ENCODE results near the gene TYMS.

The TYMS gene

DNA sequence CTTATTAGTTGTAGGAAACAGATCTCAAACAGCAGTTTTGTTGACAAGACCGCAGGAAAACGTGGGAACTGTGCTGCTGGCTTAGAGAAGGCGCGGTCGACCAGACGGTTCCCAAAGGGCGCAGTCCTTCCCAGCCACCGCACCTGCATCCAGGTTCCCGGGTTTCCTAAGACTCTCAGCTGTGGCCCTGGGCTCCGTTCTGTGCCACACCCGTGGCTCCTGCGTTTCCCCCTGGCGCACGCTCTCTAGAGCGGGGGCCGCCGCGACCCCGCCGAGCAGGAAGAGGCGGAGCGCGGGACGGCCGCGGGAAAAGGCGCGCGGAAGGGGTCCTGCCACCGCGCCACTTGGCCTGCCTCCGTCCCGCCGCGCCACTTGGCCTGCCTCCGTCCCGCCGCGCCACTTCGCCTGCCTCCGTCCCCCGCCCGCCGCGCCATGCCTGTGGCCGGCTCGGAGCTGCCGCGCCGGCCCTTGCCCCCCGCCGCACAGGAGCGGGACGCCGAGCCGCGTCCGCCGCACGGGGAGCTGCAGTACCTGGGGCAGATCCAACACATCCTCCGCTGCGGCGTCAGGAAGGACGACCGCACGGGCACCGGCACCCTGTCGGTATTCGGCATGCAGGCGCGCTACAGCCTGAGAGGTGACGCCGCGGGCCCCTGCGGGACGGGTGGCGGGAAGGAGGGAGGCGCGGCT lies at the start of gene TYMS:
TSS of gene TYMS (plus strand) at position 343 of the 690 bp plus-strand sequence. CDS start at position 433, 90 bp downstream.
- peak; percentile 82 for DNase-seq

DNA sequence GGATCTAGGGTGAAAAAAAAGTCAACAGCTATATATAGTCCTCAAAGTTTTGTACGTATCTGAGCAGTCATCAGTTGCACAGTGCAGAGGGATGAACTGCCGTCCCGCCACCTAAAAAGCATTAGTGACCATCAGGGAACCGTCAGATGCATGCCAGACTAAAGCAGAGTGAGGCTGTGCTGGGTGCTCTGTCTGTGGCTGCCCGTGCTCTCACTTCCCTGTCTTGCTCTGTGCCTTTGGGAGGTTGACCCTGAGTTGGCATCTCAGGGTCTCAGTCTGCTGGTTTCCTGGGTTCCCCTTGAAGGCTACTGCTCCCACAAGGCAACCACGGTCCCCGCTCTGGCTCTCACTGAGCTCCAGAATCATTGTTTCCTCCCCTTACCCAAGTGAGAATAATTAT lies 49.5 kb upstream of the TYMS start:
- DNase-seq, result no peak

DNA sequence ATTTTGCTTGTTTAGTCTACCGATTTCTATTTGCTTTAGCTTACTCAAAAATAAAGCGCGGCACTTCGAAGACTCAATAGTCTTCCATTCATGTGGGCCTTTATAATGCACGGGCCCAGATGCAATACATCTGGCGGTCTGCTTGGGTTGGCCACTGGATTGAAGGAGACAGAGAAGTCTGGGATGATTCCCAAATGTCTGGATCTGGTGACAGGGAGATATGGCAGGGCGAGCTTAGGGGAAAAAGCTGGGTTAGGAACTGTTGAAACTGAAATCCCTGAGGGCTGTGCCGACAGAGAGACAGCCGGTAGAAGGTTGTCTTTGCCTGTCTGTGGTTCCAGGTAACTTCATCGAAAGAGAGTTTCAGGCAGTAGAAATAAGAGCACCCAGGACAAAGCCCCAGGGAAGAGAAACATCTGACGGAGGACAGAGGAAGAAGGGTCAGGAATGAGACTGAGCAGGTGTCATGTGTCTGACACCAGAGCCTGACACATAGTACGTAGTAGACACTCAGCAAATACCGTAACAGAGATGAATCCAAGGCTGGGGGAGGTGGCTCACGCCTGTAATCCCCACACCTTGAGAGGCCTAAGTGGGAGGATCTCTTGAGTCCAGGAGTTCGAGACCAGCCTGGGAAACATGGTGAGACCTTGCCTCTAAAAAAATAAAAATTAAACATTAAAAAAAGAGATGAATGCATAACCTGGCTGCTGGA lies 47.1 kb upstream of the TYMS start:
- DNase-seq, result no peak

DNA sequence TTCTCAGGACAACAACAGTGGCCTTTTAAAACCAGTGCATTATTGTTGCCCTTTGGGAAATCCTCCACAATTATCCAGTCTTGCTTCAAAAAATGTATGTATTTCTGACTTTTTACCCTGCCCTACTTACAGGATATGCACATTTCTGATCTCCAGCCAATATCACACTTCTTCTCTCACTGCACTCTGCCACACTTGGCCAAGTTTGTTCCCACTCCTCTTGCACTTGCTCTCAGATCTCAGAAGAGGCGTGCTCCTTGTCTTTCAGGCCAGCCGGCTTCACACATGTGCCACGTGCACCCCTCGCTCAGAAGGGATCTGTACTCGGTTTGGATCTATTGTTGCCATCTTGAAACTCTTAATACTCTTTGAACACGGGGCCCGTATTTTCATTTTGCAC lies 45.3 kb upstream of the TYMS start:
- DNase-seq, result no peak

DNA sequence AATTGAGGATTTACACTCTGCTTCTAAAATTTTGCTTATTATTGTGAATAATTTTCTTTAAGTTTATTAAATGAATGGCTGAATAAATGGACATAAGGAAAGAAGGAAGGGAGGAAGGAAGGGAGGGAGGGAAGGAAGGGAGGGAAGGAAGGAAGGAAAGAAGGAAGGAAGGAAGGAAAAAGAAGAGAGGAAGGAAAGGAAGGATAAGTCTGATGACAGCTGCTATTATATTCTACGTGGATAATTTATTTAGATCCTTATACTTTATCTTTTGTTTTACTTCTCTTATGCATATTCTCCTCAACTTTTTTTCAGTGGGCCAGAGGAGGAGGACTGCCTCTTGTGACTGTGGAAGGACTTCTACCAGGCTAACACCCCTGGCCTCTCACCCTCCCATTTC lies 43.3 kb upstream of the TYMS start:
- no peak for DNase-seq

DNA sequence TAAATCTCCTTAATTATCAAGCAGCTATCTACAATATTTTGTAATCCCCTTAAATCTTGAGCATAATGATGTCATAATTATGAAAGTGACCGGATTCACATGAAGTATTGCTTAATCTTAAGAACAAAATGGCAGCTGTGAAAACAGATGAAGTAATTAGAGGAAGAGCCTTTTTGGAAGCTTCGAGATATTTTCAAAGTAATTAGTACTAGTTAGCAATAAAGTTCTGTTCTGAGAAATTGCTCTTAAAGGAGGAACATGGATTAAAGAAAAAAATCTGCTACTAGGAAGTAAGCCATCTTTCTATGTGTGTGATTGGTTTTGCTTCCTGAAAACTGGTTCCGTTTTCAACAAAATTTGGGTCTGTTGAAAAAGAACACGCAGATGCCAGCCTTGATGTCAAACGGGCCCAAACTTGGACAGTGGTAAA lies 42.3 kb upstream of the TYMS start:
- DNase-seq, result no peak

DNA sequence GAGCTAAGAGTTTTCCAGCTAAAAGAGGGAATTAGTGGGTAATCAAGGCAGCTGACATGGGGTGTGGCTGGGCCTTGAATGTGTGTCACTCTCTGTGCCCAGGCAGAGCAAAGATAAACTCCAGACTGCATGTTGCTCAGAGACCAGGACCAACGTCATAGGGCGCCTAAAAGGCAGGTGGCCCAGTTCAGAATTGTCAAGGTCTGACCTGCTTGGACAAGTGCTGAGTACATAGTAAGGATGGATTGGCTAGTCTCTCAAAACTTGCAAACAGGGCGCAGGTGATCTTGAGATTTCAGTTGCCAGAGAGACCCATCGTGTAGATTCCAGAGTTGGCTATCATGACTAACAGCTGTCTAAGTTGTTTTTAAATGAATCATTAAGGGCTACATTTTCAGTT lies 41.7 kb upstream of the TYMS start:
- no peak for DNase-seq

DNA sequence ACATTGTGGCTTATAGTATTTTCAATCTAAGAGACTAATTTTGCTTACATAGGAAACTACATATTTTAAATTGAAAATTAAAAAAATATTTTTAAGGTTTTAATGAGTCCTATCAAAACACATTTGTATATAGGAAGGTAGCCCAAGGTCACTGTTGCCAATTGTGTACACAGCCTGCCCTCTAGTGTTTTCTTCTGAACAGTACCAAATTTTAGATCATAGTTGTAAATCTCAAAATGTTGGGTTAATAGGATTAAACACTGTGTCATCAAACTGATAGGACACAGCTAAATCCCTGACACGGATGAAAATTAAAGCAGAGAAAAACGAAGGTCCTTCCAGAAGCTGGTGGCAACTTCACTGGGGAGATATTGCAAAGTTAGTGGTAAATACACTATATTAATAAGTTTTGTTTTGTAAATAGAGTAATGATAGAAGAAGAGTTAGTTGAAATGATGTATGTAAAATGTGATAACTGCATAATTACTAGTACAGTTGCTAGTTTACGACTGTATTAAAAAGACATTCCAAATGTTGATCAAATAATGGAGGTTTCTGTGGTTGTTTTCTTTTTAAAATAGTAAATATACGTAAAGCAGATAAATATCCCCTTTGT lies 41.0 kb upstream of the TYMS start:
- peak; percentile 59 for DNase-seq

DNA sequence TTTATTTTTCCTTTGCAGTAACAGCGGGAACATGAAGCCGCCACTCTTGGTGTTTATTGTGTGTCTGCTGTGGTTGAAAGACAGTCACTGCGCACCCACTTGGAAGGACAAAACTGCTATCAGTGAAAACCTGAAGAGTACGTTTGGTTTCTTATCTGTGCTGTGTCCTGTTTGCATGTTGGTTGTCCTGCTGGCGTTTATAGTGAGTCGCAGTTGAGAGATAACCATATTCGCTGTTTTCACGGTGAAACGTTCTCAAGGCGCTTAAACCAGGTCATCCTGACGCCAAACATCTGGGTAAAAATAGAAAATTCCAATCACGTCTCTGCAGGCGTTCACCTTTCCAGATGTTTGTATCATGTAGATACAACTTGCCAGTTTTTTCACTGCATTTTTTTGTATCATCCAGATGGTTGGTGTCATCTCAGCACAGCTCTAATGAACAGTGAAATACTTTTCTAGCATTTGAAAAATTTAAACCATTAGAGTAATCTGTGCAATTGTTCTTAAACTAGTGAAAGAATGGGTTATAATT lies 39.4 kb upstream of the TYMS start:
- DNase-seq, result no peak

DNA sequence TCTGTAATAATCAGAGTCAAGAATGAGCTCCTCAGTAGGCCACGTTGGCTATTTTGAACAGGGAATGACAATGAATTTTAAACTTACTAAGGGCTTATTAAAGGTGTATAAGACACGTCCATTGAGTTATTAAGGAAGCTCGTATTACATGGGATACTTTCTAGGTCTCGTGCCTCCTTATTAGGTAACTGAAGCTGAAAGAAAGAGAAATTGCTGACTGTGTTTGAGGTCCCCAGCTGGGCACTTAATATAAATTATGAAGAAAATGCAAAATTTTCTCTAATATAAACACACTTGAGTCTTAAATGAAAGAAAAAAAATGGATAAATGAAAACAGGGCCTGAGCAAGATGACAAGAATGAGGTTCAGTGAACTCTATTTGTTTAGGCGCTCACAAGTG lies 38.8 kb upstream of the TYMS start:
- no peak for DNase-seq

DNA sequence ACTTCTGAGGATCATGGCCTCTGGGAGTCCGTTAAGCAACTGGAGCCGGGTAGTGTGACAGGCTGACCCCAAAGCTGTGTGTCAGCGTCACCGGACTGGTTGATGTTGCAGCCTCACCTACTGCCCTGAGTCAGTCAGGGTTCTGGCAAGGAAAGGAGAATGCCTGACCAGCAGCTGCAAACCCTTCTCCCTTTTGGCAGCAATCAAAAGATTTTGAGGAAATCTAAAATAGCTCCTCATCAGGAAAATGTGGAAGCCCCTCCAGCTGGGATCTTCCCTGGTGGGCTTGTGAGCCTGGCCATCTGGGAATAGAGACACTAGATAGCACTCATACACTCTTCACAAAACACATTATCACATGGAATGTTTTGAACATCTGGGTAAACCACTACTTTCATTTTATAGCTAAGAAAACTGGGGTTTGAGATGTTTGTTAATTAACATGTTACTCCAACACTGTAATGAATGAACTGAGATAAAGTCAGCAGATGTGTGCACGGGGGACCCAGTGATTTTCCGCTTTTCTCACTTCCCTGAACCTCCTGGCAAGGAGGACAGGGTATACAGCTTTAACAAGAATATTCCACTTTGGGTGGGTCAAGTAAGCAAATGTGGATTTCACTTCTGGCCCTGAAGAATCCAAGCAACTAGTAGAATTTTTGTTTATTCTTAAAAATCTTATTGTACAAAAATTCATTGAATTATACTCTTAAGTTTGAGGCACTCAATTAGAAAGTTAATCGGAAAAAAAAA lies 36.0 kb upstream of the TYMS start:
- DNase-seq, result no peak

DNA sequence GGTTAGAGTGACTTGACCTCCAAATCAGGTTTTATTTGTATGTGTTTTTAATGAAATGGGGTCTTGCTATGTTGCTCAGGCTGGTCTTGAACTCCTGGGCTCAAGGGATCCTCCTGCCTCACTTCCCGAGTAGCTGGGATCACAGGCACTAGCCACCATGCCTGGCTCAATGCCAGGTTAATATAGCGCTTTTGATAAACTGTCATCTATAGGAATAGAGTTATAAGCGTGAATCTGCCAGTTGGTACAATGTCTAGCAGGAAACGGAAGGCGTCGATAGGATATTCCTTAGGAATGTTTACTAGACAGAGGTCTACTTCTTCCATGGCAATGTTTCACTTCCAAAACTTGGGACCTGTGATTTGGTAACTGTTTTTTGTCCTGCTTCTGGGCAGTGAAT lies 35.2 kb upstream of the TYMS start:
- DNase-seq, result no peak

DNA sequence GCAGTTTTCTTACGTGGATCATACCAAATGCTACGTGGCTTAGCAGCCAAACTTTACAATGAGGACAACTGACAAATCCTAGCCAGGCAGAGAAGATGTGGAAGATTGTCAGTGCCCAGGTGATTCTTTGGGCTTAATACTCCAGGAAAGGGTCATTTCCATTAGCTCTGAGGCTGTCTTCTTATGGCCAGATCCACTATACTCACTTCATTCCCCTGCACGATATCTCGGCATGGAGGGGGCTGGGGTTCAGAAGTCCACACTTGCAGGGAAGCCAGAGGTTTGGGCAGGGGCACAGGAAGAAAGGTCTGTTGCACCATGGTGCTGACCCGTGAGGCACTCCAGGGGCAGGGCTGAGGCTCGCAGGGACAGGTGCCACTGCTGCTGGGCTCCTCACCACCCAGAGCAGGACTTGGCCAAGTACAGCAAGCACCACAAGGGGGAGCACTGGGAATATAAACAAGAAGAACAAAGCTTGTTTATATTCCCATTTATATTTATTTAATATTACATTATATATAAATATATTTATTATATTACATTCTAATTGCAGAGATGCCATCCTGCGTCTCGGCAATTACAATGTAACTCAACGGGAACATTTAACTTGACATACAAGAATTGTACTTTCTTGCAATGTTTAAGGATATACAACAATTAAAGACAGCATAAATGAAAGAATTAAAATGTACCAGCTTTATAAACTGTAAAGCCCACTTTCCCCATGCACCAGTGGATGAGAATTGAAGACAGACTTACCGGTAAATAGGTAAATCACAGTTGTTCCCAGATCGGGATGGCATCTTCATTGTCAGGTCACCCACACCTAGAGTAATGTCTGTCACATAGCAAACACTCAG lies 33.5 kb upstream of the TYMS start:
- DNase-seq, result peak; percentile 29

DNA sequence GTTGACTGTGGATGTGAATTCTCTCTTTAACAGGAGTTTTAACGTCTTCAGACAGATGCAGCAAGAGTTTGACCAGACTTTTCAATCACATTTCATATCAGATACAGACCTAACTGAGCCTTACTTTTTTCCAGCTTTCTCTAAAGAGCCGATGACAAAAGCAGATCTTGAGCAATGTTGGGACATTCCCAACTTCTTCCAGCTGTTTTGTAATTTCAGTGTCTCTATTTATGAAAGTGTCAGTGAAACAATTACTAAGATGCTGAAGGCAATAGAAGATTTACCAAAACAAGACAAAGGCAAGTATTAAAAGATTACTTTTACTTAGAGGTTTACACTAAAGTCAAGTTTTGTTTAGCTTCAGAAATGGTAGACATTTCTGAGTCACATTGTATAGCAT lies 30.2 kb upstream of the TYMS start:
- no peak for DNase-seq

DNA sequence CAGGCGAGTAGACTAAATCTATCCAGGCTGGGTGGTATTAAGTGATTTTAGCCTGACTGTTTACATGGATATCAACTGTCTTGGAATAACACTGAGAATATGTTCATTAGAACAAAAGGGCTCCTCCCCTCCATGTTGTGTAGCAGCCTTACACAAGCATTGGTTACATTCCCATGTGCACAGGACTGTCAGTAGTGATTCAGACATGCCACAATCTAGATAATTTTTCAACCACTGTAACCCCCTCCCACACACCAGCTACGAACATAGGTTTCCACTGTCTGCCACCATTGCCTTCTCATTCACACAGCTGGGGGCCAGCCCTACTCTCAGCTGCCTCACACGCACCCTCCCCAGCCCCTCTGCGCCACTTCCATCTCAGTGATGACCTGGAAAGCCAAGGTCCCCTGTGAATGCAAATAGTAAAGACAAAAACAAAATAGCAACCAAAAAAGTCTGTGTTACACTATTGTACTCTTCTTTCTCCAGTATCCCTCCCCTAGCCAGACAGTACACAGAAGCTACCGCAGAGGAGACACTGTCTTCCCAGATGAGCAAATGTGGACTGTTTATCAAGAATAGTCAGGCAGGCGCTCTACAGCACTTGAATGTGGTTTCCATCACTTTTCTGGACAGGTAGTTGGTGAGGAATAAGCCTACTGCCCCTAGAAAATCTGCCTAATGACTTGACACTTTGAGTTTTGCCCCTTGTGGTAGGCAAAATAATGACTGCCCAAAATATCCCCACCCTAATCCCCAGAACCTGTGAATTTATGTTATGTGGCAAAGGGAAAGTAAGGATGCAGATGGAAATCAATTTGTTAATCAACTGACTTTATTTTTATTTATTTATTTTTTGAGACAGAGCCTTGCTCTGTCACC lies 27.9 kb upstream of the TYMS start:
- DNase-seq, result no peak

DNA sequence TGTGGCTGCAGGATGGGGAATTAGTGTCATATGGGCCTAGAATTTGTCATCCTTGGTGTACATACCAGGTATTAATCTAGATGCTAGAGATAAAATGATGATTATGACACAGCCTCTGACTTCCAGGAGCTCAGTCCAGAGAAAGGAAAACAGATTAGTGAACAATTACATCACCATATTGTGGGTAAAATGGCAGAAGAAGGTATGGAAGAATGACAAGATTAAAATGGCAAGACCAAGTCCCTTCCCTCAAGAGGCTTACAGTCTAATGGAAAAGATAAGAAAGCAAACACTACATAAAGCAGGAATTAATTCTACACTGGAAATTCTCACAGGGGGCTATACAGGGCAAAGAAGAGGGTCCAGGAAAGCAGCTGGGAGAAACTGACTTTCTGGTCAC lies 25.9 kb upstream of the TYMS start:
- DNase-seq, result no peak

DNA sequence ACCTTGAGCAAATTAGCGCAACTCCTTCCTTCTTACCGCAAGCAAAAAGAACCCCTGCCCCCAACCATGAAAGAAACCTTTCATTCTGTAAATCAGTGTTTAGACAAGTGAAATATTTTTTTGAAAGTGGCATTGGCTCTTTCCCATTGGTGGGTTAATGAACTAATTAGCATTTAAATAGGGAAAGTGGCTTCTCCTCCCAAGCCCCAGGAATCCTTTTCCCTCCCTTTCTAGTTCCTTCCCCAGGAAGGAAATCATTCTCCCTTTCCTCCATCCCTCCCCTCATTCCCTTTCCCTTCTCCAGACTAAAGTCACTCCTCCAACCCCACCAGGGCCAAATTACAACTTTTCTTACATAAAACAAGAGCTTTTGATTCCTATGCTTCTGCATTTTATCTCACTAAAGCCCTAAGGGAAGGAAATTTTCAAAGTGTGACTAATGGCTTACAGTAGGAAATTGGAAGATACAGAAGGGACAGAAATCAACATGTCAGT lies 22.9 kb upstream of the TYMS start:
- DNase-seq, result no peak

DNA sequence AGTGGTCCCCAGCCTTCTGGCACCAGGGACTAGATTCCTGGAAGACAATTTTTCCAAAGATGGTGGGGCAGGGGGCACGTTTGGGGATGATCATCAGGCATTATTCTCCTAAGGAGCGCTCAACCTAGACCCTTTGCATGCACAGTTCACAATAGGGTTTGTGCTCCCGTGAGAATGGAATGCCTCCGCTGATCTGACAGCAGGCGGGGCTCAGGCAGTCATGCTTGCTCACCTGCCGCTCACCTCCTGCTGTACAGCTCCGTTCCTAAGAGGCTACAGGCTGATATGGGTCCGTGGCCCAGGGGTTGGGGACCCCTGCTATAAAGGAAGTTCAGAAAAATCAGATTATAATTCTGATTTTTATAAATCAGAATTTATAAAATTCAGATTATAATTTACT lies 22.3 kb upstream of the TYMS start:
- DNase-seq, result no peak

DNA sequence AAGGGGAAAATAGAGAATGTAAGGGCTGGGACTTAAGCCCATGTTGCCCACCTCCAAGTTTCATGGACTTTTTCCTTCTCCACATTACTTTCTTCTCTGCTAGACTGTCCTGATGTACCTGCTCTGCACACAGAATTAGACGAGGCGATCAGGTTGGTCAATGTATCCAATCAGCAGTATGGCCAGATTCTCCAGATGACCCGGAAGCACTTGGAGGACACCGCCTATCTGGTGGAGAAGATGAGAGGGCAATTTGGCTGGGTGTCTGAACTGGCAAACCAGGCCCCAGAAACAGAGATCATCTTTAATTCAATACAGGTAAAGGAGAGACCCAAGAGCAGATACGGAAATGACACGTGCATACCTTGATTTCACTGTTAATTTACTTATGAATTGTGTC lies 16.2 kb upstream of the TYMS start:
- DNase-seq, result no peak

DNA sequence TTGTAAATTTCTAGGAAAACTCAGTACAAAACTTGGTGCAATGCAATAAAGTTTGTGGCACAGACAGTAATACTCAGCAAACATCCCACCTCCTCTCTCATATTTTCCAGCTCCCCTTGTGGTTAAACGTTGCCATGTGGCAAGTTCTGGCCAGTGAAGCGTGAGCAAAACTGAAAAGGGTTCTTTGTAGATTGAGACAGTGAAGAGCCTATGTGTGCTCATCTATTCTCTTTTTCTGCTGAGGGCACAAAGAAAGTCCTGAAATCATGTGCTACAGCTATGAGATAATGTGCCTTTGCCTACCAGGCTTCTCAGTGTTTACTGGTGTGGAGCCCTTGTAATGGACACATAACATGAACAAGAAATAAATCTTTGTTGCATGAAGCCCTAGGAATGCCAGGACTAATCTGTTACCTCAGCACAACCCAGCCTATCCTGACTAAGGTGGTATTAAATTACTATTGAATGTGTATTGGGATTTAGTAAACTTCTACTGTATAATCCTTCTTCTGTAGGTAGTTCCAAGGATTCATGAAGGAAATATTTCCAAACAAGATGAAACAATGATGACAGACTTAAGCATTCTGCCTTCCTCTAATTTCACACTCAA lies 13.0 kb upstream of the TYMS start:
- DNase-seq, result no peak

DNA sequence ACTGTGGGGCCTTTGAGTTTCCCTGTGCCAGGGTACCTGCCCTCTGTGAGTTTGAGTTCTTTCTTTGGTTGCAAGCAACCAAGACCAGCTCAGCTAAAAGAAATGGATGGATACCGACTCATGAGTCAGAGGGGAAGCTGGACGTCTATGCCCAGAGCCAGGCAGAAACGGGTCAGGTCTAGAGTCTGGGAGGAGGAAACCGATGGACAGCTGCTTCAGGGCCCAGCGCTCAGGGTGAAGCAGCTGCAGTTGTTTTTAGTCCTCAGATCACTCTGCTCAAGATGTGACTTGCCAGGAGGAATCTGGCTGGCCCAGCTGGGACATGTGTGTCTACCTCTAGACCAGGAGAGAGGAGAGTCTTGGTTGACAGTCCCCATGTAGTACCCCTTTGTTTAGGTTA lies 10.1 kb upstream of the TYMS start:
- no peak for DNase-seq

Data from NCI-H1694 treated with DMSO at 0.1 percent for 48 hours (cell line).